A673 (cell line): ENCODE data around the gene TMEM266. TPM values are rescaled to one million over a fixed set of nuclear protein-coding genes. Genes with fewer than 3 reads are reported as not detected.

ENCODE experiments used
- BruUV-seq: library from RNA; stranded (reverse); fragments of 400-500 nt; replicated peaks from 2 replicates; lab custom pipeline; 2021; lab: Mats Ljungman, UMichigan
- CTCF ChIA-PET: fragments of 300-600 bp; sonication (Branson Sonifier 250); formaldehyde crosslinking; loops from one replicate; lab custom pipeline; 2022; ENCODE audit warnings: antibody characterized with exemption; lab: Charles Lee
- POLR2A ChIA-PET: fragments of 300-600 bp; sonication (Branson Sonifier 250); formaldehyde crosslinking; loops from one replicate; lab custom pipeline; 2022; ENCODE audit warnings: antibody characterized with exemption; ENCODE audit not compliant: low non-redundant PET; lab: Charles Lee
- DNase-seq: peaks from one replicate; pipeline ENCODE4 v3.0.0-alpha.2; 2015; ENCODE audit warnings: low spot score
- H3K27ac ChIP-seq: fragments of 200-600 bp; sonication (generic); 2 replicates; pipeline ENCODE4 v1.5.1; 2016; ENCODE audit warnings: mixed run types, low read depth, mild to moderate bottlenecking, mixed read lengths, antibody characterized with exemption, low read length; ENCODE audit not compliant: poor library complexity, severe bottlenecking
- H3K27me3 ChIP-seq: fragments of 200-600 bp; sonication (generic); replicated peaks from 2 replicates; pipeline ENCODE4 v1.6.1; 2017; ENCODE audit warnings: mixed run types, low read depth, mild to moderate bottlenecking, mixed read lengths, antibody characterized with exemption, low read length; ENCODE audit not compliant: insufficient read depth, poor library complexity
- H3K36me3 ChIP-seq: fragments of 200-600 bp; sonication (generic); 2 replicates; pipeline ENCODE4 v1.6.1; 2016; ENCODE audit warnings: mixed run types, mild to moderate bottlenecking, mixed read lengths, antibody characterized with exemption, low read length; ENCODE audit not compliant: insufficient read depth, poor library complexity, severe bottlenecking
- H3K4me1 ChIP-seq: fragments of 200-600 bp; sonication (generic); 2 replicates; pipeline ENCODE4 v1.6.1; 2017; ENCODE audit warnings: mixed run types, mild to moderate bottlenecking, mixed read lengths, antibody characterized with exemption, low read length; ENCODE audit not compliant: insufficient read depth, poor library complexity, severe bottlenecking
- H3K4me3 ChIP-seq: fragments of 200-600 bp; sonication (generic); 2 replicates; pipeline ENCODE4 v1.5.1; 2016; ENCODE audit warnings: low read depth, mixed run types, mild to moderate bottlenecking, mixed read lengths, low read length; ENCODE audit not compliant: poor library complexity, severe bottlenecking
- H3K9me3 ChIP-seq: fragments of 200-600 bp; sonication (generic); 2 replicates; pipeline ENCODE4 v1.6.1; 2016; ENCODE audit warnings: mixed run types, low read depth, mild to moderate bottlenecking, mixed read lengths, antibody characterized with exemption, low read length; ENCODE audit not compliant: poor library complexity, severe bottlenecking
- EZH2 ChIP-seq: fragments of 200-600 bp; sonication (generic); IDR thresholded peaks from 2 replicates; pipeline ENCODE4 v1.6.1; 2017; ENCODE audit warnings: borderline replicate concordance, low read depth, mild to moderate bottlenecking, mixed read lengths, antibody characterized with exemption, low read length; ENCODE audit not compliant: poor library complexity, severe bottlenecking
- intact Hi-C: fragments of 100-400 bp; cut with micrococcal nuclease; formaldehyde crosslinking; loops from one replicate; pipeline ENCODE4 v1.10.0; 2022; ENCODE audit not compliant: unreplicated experiment
- total RNA-seq: library from RNA; stranded (reverse); gene quantifications from 2 replicates; pipeline ENCODE4 v1.2.3, GENCODE V29; 2021
- TF ChIP-seq, protein P1 (sequence below): fragments of 300-800, 200-600 bp; sonication (generic); conservative IDR thresholded peaks from 2 replicates; pipeline ENCODE4 v1.5.1; 2017; ENCODE audit warnings: low read depth, mild to moderate bottlenecking, antibody characterized with exemption, low read length, moderate library complexity, mixed read lengths

TMEM266 gene
- total RNA-seq, 1 experiment from 2014 or later, result not detected

DNA sequence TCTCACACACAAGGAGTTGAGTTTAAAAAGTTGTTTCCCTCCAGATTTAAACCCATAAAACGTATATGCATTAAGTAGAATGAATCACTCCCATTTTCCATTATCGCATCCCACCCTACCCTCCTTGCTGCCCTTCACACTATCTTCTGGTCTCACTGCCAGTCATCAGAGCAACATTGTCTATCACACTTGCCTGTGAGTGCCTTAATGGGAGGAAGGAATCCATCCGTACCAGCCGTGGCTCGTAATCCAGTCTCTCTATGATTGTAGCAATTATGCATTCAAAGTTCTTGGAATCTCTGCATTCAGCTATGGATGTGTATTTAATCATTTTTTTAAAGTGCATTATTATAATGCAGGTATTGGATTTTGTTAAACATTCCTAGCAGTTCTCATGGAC, 1.9 kb downstream of the TMEM266 start:
- DNase-seq, result no peak
- TF ChIP-seq, protein P1, sequence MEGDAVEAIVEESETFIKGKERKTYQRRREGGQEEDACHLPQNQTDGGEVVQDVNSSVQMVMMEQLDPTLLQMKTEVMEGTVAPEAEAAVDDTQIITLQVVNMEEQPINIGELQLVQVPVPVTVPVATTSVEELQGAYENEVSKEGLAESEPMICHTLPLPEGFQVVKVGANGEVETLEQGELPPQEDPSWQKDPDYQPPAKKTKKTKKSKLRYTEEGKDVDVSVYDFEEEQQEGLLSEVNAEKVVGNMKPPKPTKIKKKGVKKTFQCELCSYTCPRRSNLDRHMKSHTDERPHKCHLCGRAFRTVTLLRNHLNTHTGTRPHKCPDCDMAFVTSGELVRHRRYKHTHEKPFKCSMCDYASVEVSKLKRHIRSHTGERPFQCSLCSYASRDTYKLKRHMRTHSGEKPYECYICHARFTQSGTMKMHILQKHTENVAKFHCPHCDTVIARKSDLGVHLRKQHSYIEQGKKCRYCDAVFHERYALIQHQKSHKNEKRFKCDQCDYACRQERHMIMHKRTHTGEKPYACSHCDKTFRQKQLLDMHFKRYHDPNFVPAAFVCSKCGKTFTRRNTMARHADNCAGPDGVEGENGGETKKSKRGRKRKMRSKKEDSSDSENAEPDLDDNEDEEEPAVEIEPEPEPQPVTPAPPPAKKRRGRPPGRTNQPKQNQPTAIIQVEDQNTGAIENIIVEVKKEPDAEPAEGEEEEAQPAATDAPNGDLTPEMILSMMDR, result no peak
- no peak for TF ChIP-seq EZH2
- peaks cover 6% of the 10 kb centered on the region for H3K4me1 ChIP-seq
- H3K27me3 ChIP-seq, result peaks cover 59% of the 10 kb centered on the region
- intact Hi-C loops, result no loop called here
- H3K4me3 ChIP-seq, result no peak overlapping the region
- CTCF ChIA-PET, result interaction anchor here (1.3 kb wide), 1 partner anchor 78 kb away, joined by 4 read pairs; no protein-coding TSS in a partner anchor
- POLR2A ChIA-PET, result no interaction called here
- no peaks in the 10 kb centered on the region for H3K36me3 ChIP-seq
- no peaks in the 10 kb centered on the region for H3K9me3 ChIP-seq
- no TSS peak for BruUV-seq
- H3K27ac ChIP-seq, result no peak overlapping the region

DNA sequence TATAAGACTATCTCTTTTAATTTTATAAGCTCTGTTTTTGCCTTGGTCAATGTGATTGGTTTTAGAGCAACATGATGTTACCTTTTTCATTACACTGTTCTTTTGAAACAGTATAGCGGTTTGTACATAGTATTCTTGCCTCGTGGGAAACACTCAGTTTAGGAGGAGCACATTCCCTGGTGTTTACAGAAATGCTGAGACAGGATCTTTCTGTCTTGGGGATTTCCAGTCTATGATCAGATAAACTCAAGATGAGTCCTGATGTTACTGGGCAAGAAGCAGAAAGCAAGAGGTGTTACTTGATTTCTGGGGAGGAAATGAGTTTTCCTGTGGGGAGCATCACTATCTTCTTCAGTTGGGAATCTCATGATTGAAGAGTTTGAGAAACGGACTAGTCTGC, 2.5 kb downstream of the TMEM266 start:
- BruUV-seq, result no TSS peak
- POLR2A ChIA-PET, result interaction anchor here (0.6 kb wide), 1 partner anchor 13 kb away, joined by 3 read pairs; no protein-coding TSS in a partner anchor
- no peak for TF ChIP-seq EZH2
- TF ChIP-seq, protein P1, result no peak
- no peak for DNase-seq
- Histone ChIP-seq H3K27me3 (peaks cover 59% of the 10 kb centered on the region), H3K4me3 (no peak overlapping the region), H3K9me3 (no peaks in the 10 kb centered on the region), H3K4me1 (peaks cover 6% of the 10 kb centered on the region), H3K36me3 (no peaks in the 10 kb centered on the region), H3K27ac (no peak overlapping the region)
- CTCF ChIA-PET, result interaction anchor here (1.3 kb wide), 1 partner anchor 77 kb away, joined by 4 read pairs; no protein-coding TSS in a partner anchor
- intact Hi-C loops, result no loop called here

GRCh38 chr15:76064375-76064774, 4.6 kb downstream of the TMEM266 start:
- no peak for DNase-seq
- POLR2A ChIA-PET, result no interaction called here
- BruUV-seq, result no TSS peak
- Histone ChIP-seq H3K4me1 (no peaks in the 10 kb centered on the region), H3K4me3 (no peak overlapping the region), H3K27ac (no peak overlapping the region), H3K36me3 (no peaks in the 10 kb centered on the region), H3K9me3 (no peaks in the 10 kb centered on the region), H3K27me3 (peaks cover 48% of the 10 kb centered on the region)
- CTCF ChIA-PET, result no interaction called here
- TF ChIP-seq EZH2, result no peak
- TF ChIP-seq, protein P1, result no peak
- intact Hi-C loops, result no loop called here
